Inferior parietal cortex (tissue), 1 donor: ENCODE results near the gene SLC23A3.

Experiments used
- DNase-seq: peaks from one replicate; pipeline ENCODE4 v3.0.0-alpha.2; 2016; ENCODE audit errors: extremely low spot score

SLC23A3 gene

GRCh38 chr2:219112062-219112406, 57.8 kb downstream of the SLC23A3 start:
- DNase-seq: no peak
